Stimulated activated naive CD8-positive, alpha-beta T cell treated with anti-CD3 and anti-CD28 coated beads, Interleukin-15, amount 100 ng/mL, for 72 hours (primary cell): ENCODE measurements around the gene RP2.

Experiments
- ATAC-seq: fragments of 150-1000 bp; cut with Tn5 transposase; 2 replicates; pipeline ENCODE4 v1.10.0; 2021; ENCODE audit warnings: mild to moderate bottlenecking, moderate library complexity
- DNase-seq, 2 donors: peaks; one replicate each; pipeline ENCODE4 v3.0.0; 2021 to 2022
- H3K27ac Mint-ChIP-seq, 2 donors: one replicate each; pipeline ENCODE4 v1.8.0; 2022; ENCODE audit warnings: mild to moderate bottlenecking in 2 of 2, mixed read lengths in 2 of 2, moderate library complexity in 2 of 2
- H3K27me3 Mint-ChIP-seq: one replicate; pipeline ENCODE4 v1.8.0; 2022; ENCODE audit warnings: mixed read lengths
- H3K4me1 Mint-ChIP-seq: one replicate; pipeline ENCODE4 v1.8.0; 2022; ENCODE audit warnings: mild to moderate bottlenecking, mixed read lengths
- H3K4me3 Mint-ChIP-seq, 2 donors: one replicate each; pipeline ENCODE4 v1.8.0; 2022; ENCODE audit warnings: mild to moderate bottlenecking in 2 of 2, mixed read lengths in 2 of 2, moderate library complexity in 1 of 2
- H3K9me3 Mint-ChIP-seq, 2 donors: one replicate each; pipeline ENCODE4 v1.8.0; 2022; ENCODE audit warnings: mixed read lengths in 2 of 2

RP2 gene

GRCh38 chrX:46929439-46930261 is 92.8 kb downstream of the RP2 start:
- ATAC-seq, result no peak
- no peaks in the 10 kb centered on the region for H3K9me3 Mint-ChIP-seq
- no peak overlapping the region for H3K4me3 Mint-ChIP-seq
- H3K27ac Mint-ChIP-seq, result no peak overlapping the region
- no peak for DNase-seq
- peaks cover 8% of the 10 kb centered on the region for H3K27me3 Mint-ChIP-seq
- H3K4me1 Mint-ChIP-seq, result no peaks in the 10 kb centered on the region
